ENCODE results near the gene PPP1R2B.
A peak's percentile ranks its signal among the peaks of the same experiment; 100 is the strongest.
"Not testable (repeated sequence)": the region's sequence is repeated elsewhere in the genome, so short reads cannot be mapped to it uniquely, and the experiment has no call there.

The PPP1R2B gene

DNA sequence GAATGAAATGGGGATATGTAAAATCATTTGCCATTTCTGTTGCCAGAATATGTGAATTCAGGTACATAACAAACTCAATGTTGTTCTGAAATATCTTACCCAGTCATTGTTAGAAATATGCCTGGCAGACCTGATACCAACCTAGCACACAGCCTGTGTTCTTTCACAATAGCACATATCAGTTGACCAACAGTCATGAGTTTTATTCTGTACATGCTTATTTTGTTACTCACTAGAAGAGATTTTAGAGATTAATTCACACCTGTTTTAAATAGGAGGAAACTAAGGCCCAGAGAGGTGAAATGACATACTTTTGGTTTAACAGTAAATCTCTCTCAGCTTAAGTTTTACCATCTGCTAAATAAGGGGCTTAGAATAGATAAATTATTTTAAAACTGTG, 8.4 kb upstream of the PPP1R2B start:
- Mint-ChIP-seq H3K9me3 (no peaks in the 10 kb centered on the region), H3K36me3 (no peaks in the 10 kb centered on the region), H3K4me3 (no peak overlapping the region), H3K27ac (no peak overlapping the region), H3K4me1 (no peaks in the 10 kb centered on the region)
- ATAC-seq: no peak
- DNase-seq (ENCODE audit: low spot score in 2 of 2): no peak

- H3K36me3 Mint-ChIP-seq: no peaks in the 10 kb centered on the region
- no peak for DNase-seq (ENCODE audit: low spot score in 2 of 2)
- peaks cover 14% of the 10 kb centered on the region for H3K9me3 Mint-ChIP-seq
- no peak for ATAC-seq
- H3K4me3 Mint-ChIP-seq: no peak overlapping the region
- no peak overlapping the region for H3K27ac Mint-ChIP-seq
- H3K4me1 Mint-ChIP-seq: no peaks in the 10 kb centered on the region
These were observed 3.2 kb upstream of the PPP1R2B start for GRCh38 chr5:156846914-156847313.

DNA sequence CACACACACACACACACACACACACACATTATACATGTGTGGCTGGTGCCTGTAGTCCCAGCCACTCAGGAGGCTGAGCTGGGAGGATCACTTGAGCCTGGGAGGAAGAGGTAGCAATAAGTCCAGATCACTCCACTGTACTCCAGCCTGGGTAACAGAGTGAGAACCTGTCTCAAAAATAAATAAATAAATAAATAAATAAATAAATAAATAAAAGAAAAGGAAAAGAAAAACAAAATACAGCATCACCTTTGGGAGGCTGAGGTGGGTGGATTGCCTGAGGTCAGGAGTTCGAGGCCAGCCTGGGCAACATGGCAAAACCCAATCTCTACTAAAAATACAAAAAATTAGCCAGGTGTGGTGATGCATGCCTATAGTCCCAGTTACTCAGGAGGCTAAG, 1.6 kb upstream of the PPP1R2B start:
- peaks cover 14% of the 10 kb centered on the region for H3K9me3 Mint-ChIP-seq
- H3K27ac Mint-ChIP-seq; ATAC-seq; DNase-seq (ENCODE audit: low spot score in 2 of 2); H3K4me1 Mint-ChIP-seq; H3K4me3 Mint-ChIP-seq; H3K36me3 Mint-ChIP-seq: not testable (repeated sequence)

DNA sequence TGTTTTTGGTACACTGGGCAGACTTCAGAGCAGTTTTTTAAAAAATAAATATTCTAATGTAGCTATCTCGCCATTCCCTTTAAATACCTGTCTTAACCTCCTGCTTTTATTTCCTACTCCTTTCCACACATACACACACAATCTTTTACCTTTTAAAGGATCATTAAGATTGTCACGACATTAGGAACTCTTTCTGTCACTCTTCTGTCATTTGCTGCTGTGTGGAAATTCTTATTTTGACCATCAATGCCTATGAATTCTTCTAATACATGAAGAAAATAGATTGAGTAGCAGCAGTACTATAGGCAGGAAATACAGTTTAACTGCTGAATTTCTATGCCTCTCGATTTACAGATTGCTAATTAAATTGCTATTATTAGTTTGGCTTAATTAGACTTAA, 1.8 kb downstream of the PPP1R2B start:
- Mint-ChIP-seq H3K4me3 (no peak overlapping the region), H3K27ac (no peak overlapping the region), H3K36me3 (no peaks in the 10 kb centered on the region), H3K4me1 (no peaks in the 10 kb centered on the region), H3K9me3 (peaks cover 14% of the 10 kb centered on the region)
- DNase-seq (ENCODE audit: low spot score in 2 of 2): no peak
- no peak for ATAC-seq

DNA sequence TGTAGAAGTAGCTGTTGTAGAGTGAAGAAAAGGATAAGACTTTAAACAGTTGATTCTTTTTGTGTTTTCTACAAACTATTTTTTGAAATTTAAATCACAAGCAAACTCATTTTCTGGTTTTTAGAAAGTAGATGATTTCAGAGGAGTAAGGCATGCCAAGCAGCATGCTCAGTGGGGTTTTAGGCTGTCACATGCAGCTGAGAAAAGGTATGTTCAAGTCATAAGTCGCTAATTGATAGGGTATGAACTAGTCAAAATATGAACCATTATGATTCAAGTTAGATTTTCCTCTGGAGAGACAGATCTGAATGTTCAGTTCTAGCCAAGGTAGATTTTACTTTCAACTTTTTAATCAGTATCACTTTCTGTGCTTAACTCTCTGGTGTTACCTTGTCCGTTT, 3.0 kb downstream of the PPP1R2B start:
- H3K9me3 Mint-ChIP-seq: not testable (repeated sequence)
- peak; percentile 65 for ATAC-seq

GRCh38 chr5:156865427-156865826, 15.3 kb downstream of the PPP1R2B start:
- H3K9me3 Mint-ChIP-seq: peaks cover 3% of the 10 kb centered on the region

More for the DNA sequence above, 3.0 kb downstream of the PPP1R2B start:
- not testable (repeated sequence) for H3K4me1 Mint-ChIP-seq; H3K36me3 Mint-ChIP-seq; H3K27ac Mint-ChIP-seq; H3K4me3 Mint-ChIP-seq; DNase-seq (ENCODE audit: low spot score in 2 of 2)

GRCh38 chr5:156870498-156870839, 20.4 kb downstream of the PPP1R2B start:
- DNase-seq (ENCODE audit: low spot score in 2 of 2): no peak
- peaks cover 8% of the 10 kb centered on the region for H3K4me1 Mint-ChIP-seq
- H3K9me3 Mint-ChIP-seq: peaks cover 6% of the 10 kb centered on the region
- H3K4me3 Mint-ChIP-seq: no peak overlapping the region
- no peaks in the 10 kb centered on the region for H3K36me3 Mint-ChIP-seq
- no peak overlapping the region for H3K27ac Mint-ChIP-seq
- no peak for ATAC-seq

More at GRCh38 chr5:156865427-156865826, 15.3 kb downstream of the PPP1R2B start:
- ATAC-seq: no peak
- DNase-seq (ENCODE audit: low spot score in 2 of 2): no peak
- no peak overlapping the region for H3K27ac Mint-ChIP-seq
- H3K4me1 Mint-ChIP-seq: peaks cover 8% of the 10 kb centered on the region
- H3K36me3 Mint-ChIP-seq: no peaks in the 10 kb centered on the region
- H3K4me3 Mint-ChIP-seq: no peak overlapping the region

- Mint-ChIP-seq H3K4me3 (no peak overlapping the region), H3K36me3 (no peaks in the 10 kb centered on the region), H3K4me1 (peaks cover 8% of the 10 kb centered on the region), H3K9me3 (peaks cover 6% of the 10 kb centered on the region), H3K27ac (no peak overlapping the region)
- DNase-seq (ENCODE audit: low spot score in 2 of 2) (no peak), ATAC-seq (no peak)
These were observed 21.1 kb downstream of the PPP1R2B start for GRCh38 chr5:156871212-156871611.

DNA sequence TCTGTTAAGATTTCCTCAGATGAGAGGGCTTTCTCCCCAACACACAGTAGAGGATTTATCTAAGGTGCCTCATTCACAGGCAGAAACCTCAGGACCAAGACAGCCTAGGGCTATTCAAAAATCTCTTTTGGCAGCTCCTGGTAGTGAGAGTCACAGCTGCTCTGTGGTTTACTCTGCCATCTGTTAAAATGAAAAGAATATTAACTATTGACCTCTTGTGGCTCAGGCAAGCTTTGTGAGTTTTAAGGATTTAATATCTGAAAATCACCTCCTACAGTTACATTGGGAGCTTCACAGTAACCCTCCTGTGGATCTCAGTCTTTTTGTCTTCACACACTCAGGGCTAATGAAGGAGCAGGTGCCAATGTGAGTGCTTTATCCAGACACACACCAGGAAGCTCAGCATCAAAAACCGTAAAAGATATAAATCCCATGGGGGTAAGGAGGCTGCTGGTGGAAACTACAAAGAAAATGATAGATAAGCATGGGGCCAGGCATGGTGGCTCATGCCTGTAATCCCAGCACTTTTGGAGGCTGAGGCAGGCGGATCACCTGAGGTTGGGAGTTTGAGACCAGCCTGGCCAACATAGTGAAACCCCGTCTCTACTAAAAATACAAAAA, 29.7 kb downstream of the PPP1R2B start:
- H3K4me1 Mint-ChIP-seq: no peaks in the 10 kb centered on the region
- no peaks in the 10 kb centered on the region for H3K36me3 Mint-ChIP-seq
- H3K9me3 Mint-ChIP-seq: no peaks in the 10 kb centered on the region
- ATAC-seq (no peak), DNase-seq (ENCODE audit: low spot score in 2 of 2) (no peak)
- H3K27ac Mint-ChIP-seq: no peak overlapping the region
- no peak overlapping the region for H3K4me3 Mint-ChIP-seq

DNA sequence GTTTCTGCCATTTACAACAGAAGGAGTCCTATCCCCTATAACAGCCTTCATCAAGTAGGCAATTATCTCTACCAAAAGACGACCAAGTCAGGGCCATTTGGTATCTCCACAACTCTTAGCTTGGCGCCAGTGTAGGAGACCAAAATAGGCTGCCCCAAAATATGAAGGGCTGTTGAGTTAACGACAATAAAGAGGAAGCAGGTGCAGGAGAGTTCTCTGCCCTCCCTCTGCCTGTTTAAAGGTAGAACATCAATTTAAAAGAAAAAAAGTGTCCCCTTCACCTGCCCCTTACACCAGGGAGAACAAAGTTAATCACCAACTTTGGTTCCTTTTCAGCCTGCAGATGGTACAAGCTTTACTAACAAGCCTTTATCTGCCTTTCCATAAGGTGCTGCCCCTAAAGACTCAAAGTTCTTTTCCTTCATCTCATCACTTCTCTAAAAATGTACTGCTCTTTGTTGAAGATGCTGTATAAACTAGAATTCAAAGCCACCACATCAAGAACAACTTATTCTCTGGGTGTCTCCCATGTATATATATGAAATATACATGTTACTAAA, 33.3 kb downstream of the PPP1R2B start:
- no peak for DNase-seq (ENCODE audit: low spot score in 2 of 2)
- Mint-ChIP-seq H3K9me3 (no peaks in the 10 kb centered on the region), H3K4me3 (no peak overlapping the region), H3K36me3 (no peaks in the 10 kb centered on the region), H3K27ac (no peak overlapping the region), H3K4me1 (no peaks in the 10 kb centered on the region)
- ATAC-seq: no peak

GRCh38 chr5:156888520-156888919, 38.4 kb downstream of the PPP1R2B start:
- H3K36me3 Mint-ChIP-seq: no peaks in the 10 kb centered on the region
- no peaks in the 10 kb centered on the region for H3K9me3 Mint-ChIP-seq
- ATAC-seq (no peak), DNase-seq (ENCODE audit: low spot score in 2 of 2) (no peak)
- H3K4me1 Mint-ChIP-seq: peaks cover 15% of the 10 kb centered on the region
- no peak overlapping the region for H3K27ac Mint-ChIP-seq
- no peak overlapping the region for H3K4me3 Mint-ChIP-seq

GRCh38 chr5:156892223-156892622, 42.1 kb downstream of the PPP1R2B start:
- peak overlapping the region; percentile 78 for H3K27ac Mint-ChIP-seq
- no peak overlapping the region for H3K4me3 Mint-ChIP-seq
- no peaks in the 10 kb centered on the region for H3K36me3 Mint-ChIP-seq
- H3K9me3 Mint-ChIP-seq: peaks cover 3% of the 10 kb centered on the region
- ATAC-seq: peak; percentile 43
- no peak for DNase-seq (ENCODE audit: low spot score in 2 of 2)
- peaks cover 21% of the 10 kb centered on the region for H3K4me1 Mint-ChIP-seq

DNA sequence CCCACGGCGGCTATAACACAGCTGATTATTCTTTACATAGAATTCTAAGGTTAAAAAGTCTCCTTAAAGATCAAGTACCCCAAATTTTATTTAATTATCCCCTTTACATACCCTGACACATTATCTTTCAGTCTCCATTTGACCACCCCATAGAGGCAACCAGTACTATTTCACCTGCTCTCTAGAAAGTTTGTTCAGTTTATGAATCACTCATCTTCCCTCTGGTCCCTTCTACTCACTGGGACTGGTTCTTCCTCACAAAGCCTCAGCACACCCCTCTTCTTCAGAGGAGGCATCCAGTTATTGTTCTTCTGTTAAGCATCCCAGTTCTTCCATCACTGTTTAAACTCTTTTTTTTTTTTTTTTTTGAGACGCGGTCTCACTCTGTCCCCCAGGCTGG, 42.8 kb downstream of the PPP1R2B start:
- ATAC-seq: no peak
- Mint-ChIP-seq H3K4me1 (peaks cover 21% of the 10 kb centered on the region), H3K4me3 (no peak overlapping the region), H3K27ac (peak overlapping the region; percentile 78), H3K9me3 (peaks cover 3% of the 10 kb centered on the region), H3K36me3 (no peaks in the 10 kb centered on the region)
- DNase-seq (ENCODE audit: low spot score in 2 of 2): no peak

GRCh38 chr5:156893517-156893916, 43.4 kb downstream of the PPP1R2B start:
- DNase-seq (ENCODE audit: low spot score in 2 of 2) (no peak), ATAC-seq (no peak)
- peaks cover 3% of the 10 kb centered on the region for H3K9me3 Mint-ChIP-seq
- no peak overlapping the region for H3K4me3 Mint-ChIP-seq
- peak overlapping the region; percentile 78 for H3K27ac Mint-ChIP-seq
- no peaks in the 10 kb centered on the region for H3K36me3 Mint-ChIP-seq
- peaks cover 21% of the 10 kb centered on the region for H3K4me1 Mint-ChIP-seq

DNA sequence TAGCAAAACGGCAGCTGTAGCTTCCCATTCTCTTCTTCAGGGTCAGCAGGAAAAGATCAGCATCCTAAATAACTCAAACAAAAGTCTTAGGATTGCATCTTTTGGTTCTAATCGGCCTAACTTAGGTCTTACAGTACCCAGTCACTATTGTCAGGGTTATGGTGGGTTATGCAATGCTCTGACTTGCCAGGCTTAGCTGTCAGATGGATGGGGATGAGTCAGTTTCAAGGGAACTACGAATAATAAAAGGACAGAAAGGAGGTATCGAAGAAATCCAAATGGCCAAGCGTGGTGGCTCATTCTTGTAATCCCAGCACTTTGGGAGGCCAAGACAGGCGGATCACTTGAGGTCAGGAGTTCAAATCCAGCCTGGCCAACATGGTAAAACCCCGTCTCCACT, 46.5 kb downstream of the PPP1R2B start:
- Mint-ChIP-seq H3K4me3 (no peak overlapping the region), H3K27ac (no peak overlapping the region), H3K4me1 (peaks cover 21% of the 10 kb centered on the region), H3K36me3 (no peaks in the 10 kb centered on the region), H3K9me3 (peaks cover 4% of the 10 kb centered on the region)
- no peak for ATAC-seq
- DNase-seq (ENCODE audit: low spot score in 2 of 2): no peak
